D721Med (cell line): Measurements from ENCODE around the gene ONECUT3.
A peak's percentile ranks its signal among the peaks of the same experiment; 100 is the strongest.

Experiments
- DNase-seq: peaks from one replicate; pipeline ENCODE4 v3.0.0; 2011; ENCODE audit warnings: low spot score; ENCODE audit not compliant: insufficient read length
- FAIRE-seq: peaks from 2 replicates; lab custom pipeline; 2011; peaks lifted over from hg19 to GRCh38; lab: Jason Lieb, UNC
- TF ChIP-seq, protein P1 (sequence below): IDR thresholded peaks from 2 replicates; pipeline ENCODE4 v1.5.1; 2012; ENCODE audit warnings: mild to moderate bottlenecking, control low read depth; ENCODE audit not compliant: insufficient read depth; ENCODE audit errors: missing control alignments

The ONECUT3 gene

DNA sequence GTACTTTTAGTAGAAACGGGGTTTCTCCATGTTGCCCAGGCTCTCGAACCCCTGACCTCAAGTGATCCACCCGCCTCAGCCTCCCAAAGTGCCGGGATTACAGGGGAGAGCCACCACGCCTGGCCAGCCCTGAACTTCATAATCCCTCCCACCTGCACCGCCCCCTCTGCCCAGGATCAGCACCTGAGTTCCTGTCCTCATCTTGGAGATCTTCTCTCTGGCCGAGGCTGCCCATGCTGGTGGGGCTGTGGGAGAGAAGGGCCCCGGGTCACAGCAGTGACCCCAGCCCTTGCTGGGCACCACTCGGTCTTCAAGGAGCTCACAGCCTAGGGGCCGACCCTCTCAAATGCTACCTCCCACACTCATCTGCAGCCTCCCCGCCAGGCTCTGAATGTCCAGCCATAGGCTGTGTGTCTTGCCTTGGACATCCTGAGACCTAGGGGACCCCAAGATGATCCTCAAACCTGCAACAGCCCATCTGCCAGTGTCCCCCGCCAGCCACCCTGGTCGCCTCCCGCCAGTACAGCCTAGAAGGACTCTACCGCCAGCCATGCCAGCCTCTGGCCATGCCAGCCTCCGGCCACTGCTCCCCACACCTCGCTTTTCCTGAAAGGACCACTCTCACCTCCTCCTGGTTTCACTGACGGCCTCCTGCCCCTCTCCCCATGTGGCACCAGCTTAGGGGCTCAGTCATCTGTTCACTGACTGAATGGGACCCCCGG lies 57.3 kb downstream of the ONECUT3 start:
- DNase-seq, result no peak
- TF ChIP-seq, protein P1, sequence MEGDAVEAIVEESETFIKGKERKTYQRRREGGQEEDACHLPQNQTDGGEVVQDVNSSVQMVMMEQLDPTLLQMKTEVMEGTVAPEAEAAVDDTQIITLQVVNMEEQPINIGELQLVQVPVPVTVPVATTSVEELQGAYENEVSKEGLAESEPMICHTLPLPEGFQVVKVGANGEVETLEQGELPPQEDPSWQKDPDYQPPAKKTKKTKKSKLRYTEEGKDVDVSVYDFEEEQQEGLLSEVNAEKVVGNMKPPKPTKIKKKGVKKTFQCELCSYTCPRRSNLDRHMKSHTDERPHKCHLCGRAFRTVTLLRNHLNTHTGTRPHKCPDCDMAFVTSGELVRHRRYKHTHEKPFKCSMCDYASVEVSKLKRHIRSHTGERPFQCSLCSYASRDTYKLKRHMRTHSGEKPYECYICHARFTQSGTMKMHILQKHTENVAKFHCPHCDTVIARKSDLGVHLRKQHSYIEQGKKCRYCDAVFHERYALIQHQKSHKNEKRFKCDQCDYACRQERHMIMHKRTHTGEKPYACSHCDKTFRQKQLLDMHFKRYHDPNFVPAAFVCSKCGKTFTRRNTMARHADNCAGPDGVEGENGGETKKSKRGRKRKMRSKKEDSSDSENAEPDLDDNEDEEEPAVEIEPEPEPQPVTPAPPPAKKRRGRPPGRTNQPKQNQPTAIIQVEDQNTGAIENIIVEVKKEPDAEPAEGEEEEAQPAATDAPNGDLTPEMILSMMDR, result no peak

DNA sequence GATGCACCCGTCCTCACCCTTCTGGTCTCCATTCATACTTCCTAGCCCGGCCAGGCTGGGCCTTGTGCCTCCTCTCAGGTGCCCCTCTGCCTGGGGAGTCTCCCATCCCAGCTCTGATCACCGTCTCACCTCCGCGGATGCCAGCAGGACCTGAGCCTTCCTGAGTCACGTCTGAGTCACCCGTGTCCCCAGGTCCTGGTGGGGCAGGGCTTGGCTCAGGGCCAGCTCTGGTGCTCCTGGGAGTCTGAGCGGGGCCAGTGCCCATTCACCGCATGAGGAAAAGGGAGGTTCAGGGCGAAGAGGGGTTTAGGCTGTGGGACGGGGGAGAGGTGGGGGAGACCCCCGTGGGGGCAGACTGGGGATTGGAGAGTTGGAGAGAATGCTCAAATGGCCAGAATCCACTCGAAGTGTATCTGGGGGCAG lies 58.2 kb downstream of the ONECUT3 start:
- DNase-seq (no peak), FAIRE-seq (no peak)
- TF ChIP-seq, protein P1, result no peak

More for the DNA sequence above, 57.3 kb downstream of the ONECUT3 start:
- FAIRE-seq, result no peak

DNA sequence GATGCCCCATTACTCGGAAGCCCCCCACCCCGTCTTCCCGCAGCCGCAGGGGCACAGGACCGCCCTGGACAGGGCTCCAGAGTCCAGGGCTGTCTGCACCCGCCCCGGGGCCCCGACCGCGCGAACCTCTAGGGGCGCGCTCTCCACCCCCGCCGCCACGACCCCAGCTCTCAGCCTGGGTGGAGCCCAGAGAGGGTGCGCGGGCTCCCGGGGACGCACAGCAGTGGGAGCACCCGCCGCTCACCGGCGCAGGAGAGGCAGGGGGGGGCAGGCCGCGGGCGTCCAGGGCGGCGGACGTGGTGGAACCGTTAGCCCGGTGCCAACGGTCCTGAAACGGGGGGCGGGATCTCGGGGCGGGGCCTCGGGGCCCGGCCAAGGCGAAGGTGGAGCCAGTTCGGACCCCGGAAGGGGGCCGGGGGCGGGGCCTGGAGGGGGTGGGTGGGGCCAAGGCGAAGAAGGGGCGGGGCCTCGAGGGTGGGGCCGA lies 58.7 kb downstream of the ONECUT3 start, which contains the start of gene ATP8B3:
Gene ATP8B3, minus strand, starts transcription at position 335 of the 484 bp plus-strand sequence. CDS start 540 bp downstream, outside the sequence.
- TF ChIP-seq, protein P1, result no peak
- DNase-seq (peak; percentile 97), FAIRE-seq (no peak)

DNA sequence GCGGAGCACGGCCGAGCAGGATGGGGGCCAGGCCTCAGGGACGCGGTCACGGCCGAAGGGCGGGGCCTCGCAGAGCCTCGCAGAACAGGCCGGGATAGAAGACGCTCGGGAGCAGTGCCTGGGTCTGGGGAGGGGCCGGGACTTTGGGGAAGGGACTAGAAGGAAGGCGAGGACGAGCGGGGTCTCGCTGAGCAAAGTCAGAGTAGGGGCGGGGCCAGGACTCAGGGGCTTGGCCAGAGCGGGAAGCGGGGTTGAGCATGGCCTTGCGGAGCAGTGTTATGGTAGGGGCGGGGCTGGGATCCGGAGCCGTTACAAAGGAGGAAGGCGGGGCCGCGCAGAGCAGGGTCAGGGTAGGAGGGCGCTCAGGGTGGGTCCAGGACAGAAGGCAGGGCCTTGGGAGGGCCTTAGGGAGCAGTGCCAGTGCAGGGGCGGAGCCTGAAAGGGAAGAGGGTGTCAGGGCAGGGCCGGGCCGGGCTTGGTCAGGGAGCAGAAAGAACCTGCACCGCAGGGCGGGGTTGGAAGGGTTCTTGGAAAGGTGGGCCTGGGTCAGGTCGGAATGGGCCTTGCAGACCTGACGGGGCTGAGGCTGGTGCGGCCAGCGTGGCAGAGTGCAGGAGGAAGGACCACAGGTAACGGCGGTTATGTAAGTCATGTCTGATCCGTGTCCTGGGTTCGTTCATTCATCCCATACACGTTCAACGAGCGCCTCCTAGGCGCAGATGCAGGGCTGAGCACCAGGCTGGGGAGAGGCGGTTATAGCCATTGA lies 59.3 kb downstream of the ONECUT3 start:
- TF ChIP-seq, protein P1, result peak; percentile 74
- DNase-seq (peak; percentile 95), FAIRE-seq (no peak)

DNA sequence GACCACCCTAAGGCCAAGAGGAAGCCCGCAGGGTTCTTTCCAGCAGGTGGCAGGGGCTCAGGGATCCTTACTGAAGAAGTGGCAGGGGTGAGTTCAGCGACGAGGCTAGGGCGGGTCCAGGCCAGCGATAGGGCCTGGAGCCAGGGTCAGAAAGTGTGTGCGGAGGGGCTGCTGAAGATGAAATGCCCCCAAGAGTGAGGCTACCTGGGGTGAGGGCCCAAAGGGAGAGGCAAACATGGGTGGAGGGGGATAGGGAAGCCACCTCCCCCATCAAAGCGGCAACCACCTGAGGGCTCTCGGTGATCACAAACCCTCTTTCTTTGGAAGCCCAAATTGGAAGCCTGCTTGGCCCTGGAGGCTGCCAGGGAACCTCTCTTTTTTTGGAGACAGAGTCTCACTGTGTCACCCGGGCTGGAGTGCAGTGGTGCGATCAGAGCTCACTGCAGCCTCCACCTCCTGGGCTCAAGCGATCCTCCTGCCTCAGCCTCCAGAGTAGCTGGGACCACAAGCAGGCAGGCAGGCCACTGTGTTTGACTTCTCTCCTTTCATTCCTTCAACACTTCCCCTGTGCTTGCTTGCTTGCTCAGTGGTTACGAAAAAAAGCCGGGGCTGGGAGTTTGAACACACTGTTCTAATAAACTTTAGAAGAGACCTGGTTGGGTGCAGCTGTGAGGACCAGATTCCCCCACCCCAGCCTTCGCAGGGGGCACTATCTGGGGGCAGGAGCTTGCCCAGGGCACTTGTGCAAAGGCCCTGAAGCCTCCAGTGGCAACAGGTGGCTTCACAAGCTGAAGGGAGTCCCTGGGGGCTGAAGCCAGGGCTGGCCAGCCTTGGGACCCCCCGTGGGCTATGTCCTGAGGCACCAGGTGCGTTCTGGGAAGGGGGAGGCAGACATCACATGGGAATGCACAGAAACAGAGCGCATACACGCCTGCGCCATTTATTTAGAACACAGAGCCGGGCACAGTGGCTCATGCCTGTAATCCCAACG lies 60.2 kb downstream of the ONECUT3 start:
- FAIRE-seq, result no peak
- TF ChIP-seq, protein P1, result no peak
- DNase-seq, result no peak

DNA sequence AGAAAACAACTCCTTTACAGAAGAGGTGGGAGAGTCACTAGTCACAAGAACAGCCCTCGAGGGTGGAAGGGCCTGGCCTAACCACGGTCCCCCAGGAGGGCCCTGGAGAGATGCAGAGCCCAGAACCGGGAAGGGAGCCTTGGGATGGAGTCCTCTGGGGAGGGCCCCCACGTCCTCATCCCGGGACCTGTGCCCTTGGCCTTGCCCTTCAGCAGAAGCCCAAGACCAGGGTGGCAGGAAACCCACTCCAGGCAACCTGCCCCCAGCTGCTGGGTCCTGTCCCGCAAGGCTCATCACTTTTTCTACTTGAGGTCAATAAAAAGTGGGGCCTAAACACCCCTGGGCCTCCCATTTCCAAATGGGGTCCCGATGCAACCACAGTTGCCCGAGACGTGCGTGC lies 61.1 kb downstream of the ONECUT3 start:
- DNase-seq (no peak), FAIRE-seq (no peak)
- TF ChIP-seq, protein P1, result no peak
